ENCODE measurements around the gene AMER3. TPM values are rescaled to one million over a fixed set of nuclear protein-coding genes. Genes with fewer than 3 reads are reported as not detected.

Gene AMER3
- total RNA-seq, 6 experiments from 2014 or later: not detected

DNA sequence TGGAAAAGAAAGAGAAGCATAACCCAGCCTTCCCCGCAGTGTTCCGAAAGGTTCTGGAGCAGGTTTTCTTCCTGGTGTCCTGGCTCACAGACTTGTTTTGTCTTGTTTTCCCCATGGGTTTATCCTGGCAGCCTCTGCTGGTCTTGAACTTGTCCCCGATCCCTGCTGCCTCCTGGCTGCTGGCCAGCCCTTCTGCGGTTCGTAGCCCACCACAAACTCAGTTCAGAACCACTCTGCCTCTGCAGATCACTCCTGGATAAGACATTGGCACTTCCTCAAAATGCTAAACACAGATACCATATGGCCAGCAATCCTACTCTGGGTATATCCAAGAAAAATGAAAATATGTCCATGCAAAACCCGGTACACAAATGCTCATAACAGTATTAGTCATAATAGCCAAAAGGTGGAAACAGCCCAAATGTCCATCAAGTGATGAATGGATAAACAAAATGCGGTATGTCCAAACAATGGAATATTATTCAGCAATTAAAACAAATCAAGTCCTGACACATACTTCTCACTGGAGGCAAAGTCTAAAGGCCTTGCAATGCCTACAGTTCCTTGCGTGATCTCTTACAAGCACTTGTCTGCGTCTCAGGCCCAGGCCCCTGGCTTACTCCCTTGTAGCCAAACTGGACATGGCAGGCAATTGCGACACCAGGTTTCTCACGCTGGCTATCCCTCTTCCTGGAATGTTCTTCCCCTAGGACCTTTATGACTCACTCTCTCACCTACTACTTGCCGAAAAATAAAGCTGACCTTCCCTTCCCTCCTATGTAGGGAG is 53.3 kb downstream of the AMER3 start:
- Histone ChIP-seq H3K27me3 (no peaks in the 10 kb centered on the region), H3K4me1 (no peaks in the 10 kb centered on the region), H3K4me3 (no peak overlapping the region), H3K36me3 (no peaks in the 10 kb centered on the region), H3K27ac (no peak overlapping the region), H3K9me3 (no peaks in the 10 kb centered on the region)
- 54% methylated on average over 9 of the region's 12 CpGs for WGBS (ENCODE audit: insufficient coverage, low coverage, low lambda C conversion rate, missing lambda C conversion rate)
- intact Hi-C loops (cut with DNase I): no loop called here
- DNase-seq (no peak), ATAC-seq (no peak)
- TF ChIP-seq POLR2A (IDR thresholded peaks at IDR 0.05) (no peak), CTCF (IDR thresholded peaks at IDR 0.05) (no peak)

DNA sequence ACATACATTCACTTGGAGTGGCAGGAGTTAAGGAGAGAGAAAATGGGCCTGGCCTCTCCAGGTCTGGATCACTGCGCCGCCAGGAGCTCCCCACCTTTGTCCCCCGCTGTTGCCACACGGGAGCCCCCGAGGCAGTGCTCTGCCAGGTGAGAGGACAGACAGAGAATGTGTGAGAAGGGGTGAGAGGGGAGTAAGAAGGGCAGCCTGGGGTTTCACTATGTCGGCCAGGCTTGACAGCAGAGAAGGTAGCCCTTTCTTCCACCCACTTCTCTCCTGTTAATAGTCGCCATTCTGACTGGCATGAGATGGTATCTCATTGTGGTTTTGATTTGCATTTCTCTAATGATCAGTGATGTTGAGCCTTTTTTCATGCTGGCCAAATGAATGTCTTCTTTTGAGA is 55.1 kb downstream of the AMER3 start:
- intact Hi-C loops (cut with DNase I): no loop called here
- H3K27ac ChIP-seq: no peak overlapping the region
- 58% methylated on average over 7 of the region's 7 CpGs for WGBS (ENCODE audit: insufficient coverage, low coverage, low lambda C conversion rate, missing lambda C conversion rate)
- H3K4me3 ChIP-seq: no peak overlapping the region
- no peaks in the 10 kb centered on the region for H3K4me1 ChIP-seq
- ATAC-seq (no peak), DNase-seq (no peak)
- H3K27me3 ChIP-seq: no peaks in the 10 kb centered on the region
- TF ChIP-seq CTCF (IDR thresholded peaks at IDR 0.05) (no peak), POLR2A (IDR thresholded peaks at IDR 0.05) (no peak)
- no peaks in the 10 kb centered on the region for H3K36me3 ChIP-seq
- no peaks in the 10 kb centered on the region for H3K9me3 ChIP-seq

DNA sequence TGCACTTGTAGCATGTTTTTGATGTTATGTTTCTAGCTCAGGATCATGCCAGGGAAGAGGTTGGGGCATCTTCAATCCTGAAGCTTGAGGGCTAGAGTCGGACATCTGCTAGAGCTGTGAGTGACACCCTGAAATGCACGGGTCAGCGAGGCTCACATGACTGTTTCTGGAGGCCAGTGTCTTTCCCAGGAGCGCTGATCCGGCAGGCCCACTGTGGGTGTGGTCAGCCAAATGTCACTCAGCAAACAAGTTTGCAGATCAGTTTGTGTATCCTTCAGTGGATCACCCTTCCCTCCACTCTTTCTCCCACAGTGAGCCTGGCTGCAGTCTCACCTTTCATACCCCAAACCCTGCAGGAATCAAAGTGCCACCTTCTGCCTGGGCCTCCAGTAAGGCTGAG is 58.4 kb downstream of the AMER3 start:
- intact Hi-C loops (cut with DNase I): no loop called here
- ATAC-seq (no peak), DNase-seq (no peak)
- no peak overlapping the region for H3K4me3 ChIP-seq
- H3K27ac ChIP-seq: no peak overlapping the region
- TF ChIP-seq CTCF (IDR thresholded peaks at IDR 0.05) (no peak), POLR2A (IDR thresholded peaks at IDR 0.05) (no peak)
- no peaks in the 10 kb centered on the region for H3K27me3 ChIP-seq
- no peaks in the 10 kb centered on the region for H3K4me1 ChIP-seq
- no CpG with 5 or more reads among the region's 5 CpGs for WGBS (ENCODE audit: insufficient coverage, low coverage, low lambda C conversion rate, missing lambda C conversion rate)
- H3K9me3 ChIP-seq: no peaks in the 10 kb centered on the region
- no peaks in the 10 kb centered on the region for H3K36me3 ChIP-seq

- Histone ChIP-seq H3K36me3 (no peaks in the 10 kb centered on the region), H3K27ac (no peak overlapping the region), H3K4me3 (no peak overlapping the region), H3K4me1 (no peaks in the 10 kb centered on the region), H3K27me3 (no peaks in the 10 kb centered on the region), H3K9me3 (no peaks in the 10 kb centered on the region)
- WGBS (ENCODE audit: insufficient coverage, low coverage, low lambda C conversion rate, missing lambda C conversion rate): 80% methylated on average over 6 of the region's 15 CpGs
- intact Hi-C loops (cut with DNase I): no loop called here
- no peak for ATAC-seq
- TF ChIP-seq POLR2A (IDR thresholded peaks at IDR 0.05) (no peak), CTCF (IDR thresholded peaks at IDR 0.05) (no peak)
- no peak for DNase-seq
Measured at GRCh38 chr2:130814931-130815680, 59.8 kb downstream of the AMER3 start.

Other genes with a start within 250 kb of the AMER3 start
- gene POTEI, start 246.2 kb upstream of the AMER3 start, total RNA-seq: not detected
- not detected for gene CFC1B, start 234.3 kb upstream of the AMER3 start, total RNA-seq
- not detected for gene CFC1, start 156.0 kb upstream of the AMER3 start, total RNA-seq
- gene POTEJ, start 144.1 kb upstream of the AMER3 start, total RNA-seq: not detected
- gene GPR148, start 26.5 kb upstream of the AMER3 start, total RNA-seq: not detected
- 1 to 10 TPM in 1 of 6 experiments, under 1 TPM in 3, not detected in 2; 0.44 to 6.7 (median 0.67) TPM for gene ARHGEF4, start 81.4 kb downstream of the AMER3 start, total RNA-seq